ENCODE measurements around the gene BET1L. TPM values are rescaled to one million over a fixed set of nuclear protein-coding genes. Genes with fewer than 3 reads are reported as not detected.

Gene BET1L
- total RNA-seq, 2 experiments from 2014 or later = 16.2 to 47.4 TPM

DNA sequence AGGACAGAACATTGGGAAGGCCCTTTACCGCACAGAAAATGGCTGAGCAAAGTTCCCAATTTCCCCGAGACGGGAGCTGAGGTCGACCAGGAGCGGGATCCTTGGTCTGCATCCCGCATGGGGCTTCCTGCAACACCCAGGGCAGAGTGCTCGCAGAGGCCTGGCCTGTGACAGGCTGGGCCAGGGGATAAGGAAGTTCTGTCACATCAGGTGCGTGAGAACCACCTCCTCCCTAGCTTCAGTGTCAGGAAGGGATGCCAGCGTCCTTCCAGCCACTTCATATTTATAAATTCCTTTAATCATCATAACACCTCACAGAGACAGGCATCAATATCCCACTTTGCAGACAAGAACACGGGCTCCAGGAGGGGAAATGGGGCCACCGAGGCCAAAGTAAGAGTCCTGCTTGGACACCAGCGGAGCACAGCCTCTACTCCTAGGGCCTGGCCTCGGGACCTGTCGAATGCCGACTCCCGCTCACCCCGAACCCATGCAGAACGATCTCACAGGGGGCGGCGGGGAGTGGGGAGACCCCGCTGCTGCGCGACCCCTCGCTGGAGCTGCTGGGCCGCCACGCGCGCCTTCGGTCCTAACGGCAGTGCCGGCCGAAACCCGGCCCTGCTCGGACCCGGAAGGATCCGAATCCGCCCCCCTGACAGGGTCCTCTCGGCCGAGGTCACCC lies 532 bp downstream of the BET1L start:
- H3K4me3 ChIP-seq (ENCODE audit: low read depth, low read length, poor library complexity, severe bottlenecking) = peak overlapping the region; percentile 98
- intact Hi-C loops (cut with micrococcal nuclease; ENCODE audit: unreplicated experiment) = loop anchor here (1.0 to 5.0 kb wide), 5 partner anchors 30 to 301 kb away; partner anchors contain the start of genes PSMD13, PTDSS2, RNH1 and SIRT3
- H3K36me3 ChIP-seq (ENCODE audit: insufficient read depth, low read length) = peaks cover 49% of the 10 kb centered on the region
- CTCF ChIA-PET (ENCODE audit: unreplicated experiment) = no interaction called here
- no peak overlapping the region for H2AFZ ChIP-seq (ENCODE audit: low read length)
- DNase-seq (ENCODE audit: low spot score) = peak; percentile 46
- TF ChIP-seq CTCF (conservative IDR thresholded peaks at IDR 0.05; ENCODE audit: low read length) = no peak
- TF ChIP-seq EZH2phosphoT487 (IDR thresholded peaks at IDR 0.05; ENCODE audit: borderline replicate concordance, low read depth, low read length) = no peak
- H3K27ac ChIP-seq (ENCODE audit: low read depth, low read length, poor library complexity, severe bottlenecking) = peak overlapping the region; percentile 97
- peak overlapping the region; percentile 74 for H3K4me2 ChIP-seq (ENCODE audit: low read length)
- POLR2A ChIA-PET = interaction anchor here (0.7 to 1.8 kb wide), 9 partner anchors 10 to 302 kb away, joined by 3 to 8 read pairs (median 6); partner anchors contain the start of gene SIRT3
- no peaks in the 10 kb centered on the region for H3K9me2 ChIP-seq (ENCODE audit: insufficient read depth, low read length)
- H3K9me3 ChIP-seq (ENCODE audit: low read length) = no peaks in the 10 kb centered on the region
- peaks cover 26% of the 10 kb centered on the region for H3K4me1 ChIP-seq (ENCODE audit: insufficient read depth, low read length, poor library complexity, severe bottlenecking)
- H4K20me1 ChIP-seq (ENCODE audit: insufficient read depth, low read length) = no peaks in the 10 kb centered on the region
- BruUV-seq (replicated peaks) = no TSS peak
- H3K79me2 ChIP-seq (ENCODE audit: insufficient read depth, low read depth, low read length) = peaks cover 36% of the 10 kb centered on the region

DNA sequence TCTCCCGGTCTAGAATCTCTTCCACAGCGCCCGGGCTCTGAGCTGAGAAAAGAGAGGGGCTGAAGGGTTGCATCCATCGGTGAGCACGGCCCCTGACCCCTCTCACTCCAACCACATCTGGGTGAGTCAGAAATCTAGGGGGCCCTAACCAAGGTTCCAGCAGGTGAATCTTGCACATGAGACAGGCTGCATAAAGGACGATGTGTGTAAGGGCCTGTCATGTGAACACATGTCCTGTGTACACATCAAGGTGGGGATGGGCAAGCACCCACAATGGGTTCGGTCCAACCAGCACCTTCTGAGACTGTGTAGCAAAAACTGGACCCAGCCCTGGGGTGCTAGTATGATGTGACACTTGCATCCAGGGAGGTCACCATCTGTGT lies 1.2 kb downstream of the BET1L start:
- H2AFZ ChIP-seq (ENCODE audit: low read length) = no peak overlapping the region
- ChIA-PET CTCF (ENCODE audit: unreplicated experiment) (no interaction called here), POLR2A (interaction anchor here (0.7 to 1.7 kb wide), 3 partner anchors 10 to 303 kb away, joined by 3 to 6 read pairs (median 3); no protein-coding TSS in a partner anchor)
- H3K36me3 ChIP-seq (ENCODE audit: insufficient read depth, low read length) = peaks cover 43% of the 10 kb centered on the region
- peaks cover 36% of the 10 kb centered on the region for H3K79me2 ChIP-seq (ENCODE audit: insufficient read depth, low read depth, low read length)
- no TSS peak for BruUV-seq (replicated peaks)
- TF ChIP-seq EZH2phosphoT487 (IDR thresholded peaks at IDR 0.05; ENCODE audit: borderline replicate concordance, low read depth, low read length) = no peak
- TF ChIP-seq CTCF (conservative IDR thresholded peaks at IDR 0.05; ENCODE audit: low read length) = no peak
- H3K4me3 ChIP-seq (ENCODE audit: low read depth, low read length, poor library complexity, severe bottlenecking) = peak overlapping the region; percentile 98
- no peaks in the 10 kb centered on the region for H3K9me3 ChIP-seq (ENCODE audit: low read length)
- no peaks in the 10 kb centered on the region for H3K9me2 ChIP-seq (ENCODE audit: insufficient read depth, low read length)
- H4K20me1 ChIP-seq (ENCODE audit: insufficient read depth, low read length) = no peaks in the 10 kb centered on the region
- H3K4me2 ChIP-seq (ENCODE audit: low read length) = peak overlapping the region; percentile 74
- intact Hi-C loops (cut with micrococcal nuclease; ENCODE audit: unreplicated experiment) = loop anchor here (5.0 kb wide), 3 partner anchors 151 to 301 kb away; partner anchors contain the start of genes PTDSS2 and RNH1
- H3K4me1 ChIP-seq (ENCODE audit: insufficient read depth, low read length, poor library complexity, severe bottlenecking) = peaks cover 26% of the 10 kb centered on the region
- H3K27ac ChIP-seq (ENCODE audit: low read depth, low read length, poor library complexity, severe bottlenecking) = no peak overlapping the region
- DNase-seq (ENCODE audit: low spot score) = no peak

Measured in OCI-LY7 (cell line).